Muscle layer of duodenum (tissue), 2 donors: Measurements from ENCODE around the gene TMEM218.

Source experiments
- H3K27ac ChIP-seq: one replicate; pipeline ENCODE4 v1.7.0; 2013; ENCODE audit warnings: mild to moderate bottlenecking, low read length
- H3K27me3 ChIP-seq: one replicate; pipeline ENCODE4 v1.7.0; 2013; ENCODE audit warnings: low read depth, mild to moderate bottlenecking, control low read depth, low read length
- H3K36me3 ChIP-seq, 2 donors: one replicate each; pipeline ENCODE4 v1.7.0; 2013; ENCODE audit warnings: low read length in 2 of 2, control low read depth in 1 of 2, mild to moderate bottlenecking in 1 of 2; ENCODE audit not compliant: insufficient read depth in 2 of 2, control insufficient read depth in 1 of 2
- H3K4me1 ChIP-seq, 2 donors: one replicate each; pipeline ENCODE4 v1.7.0; 2013; ENCODE audit warnings: low read length in 2 of 2, mild to moderate bottlenecking in 2 of 2, control low read depth in 1 of 2, moderate library complexity in 1 of 2; ENCODE audit not compliant: insufficient read depth in 2 of 2, control insufficient read depth in 1 of 2
- H3K4me3 ChIP-seq, 2 donors: one replicate each; pipeline ENCODE4 v1.7.0; 2013; ENCODE audit warnings: low read length in 2 of 2, low read depth in 1 of 2, mild to moderate bottlenecking in 1 of 2
- H3K9me3 ChIP-seq, 2 donors: one replicate each; pipeline ENCODE4 v1.7.0; 2013; ENCODE audit warnings: low read length in 2 of 2, control low read depth in 1 of 2, mild to moderate bottlenecking in 1 of 2; ENCODE audit not compliant: control insufficient read depth in 1 of 2
- donor health status: healthy.

The TMEM218 gene

DNA sequence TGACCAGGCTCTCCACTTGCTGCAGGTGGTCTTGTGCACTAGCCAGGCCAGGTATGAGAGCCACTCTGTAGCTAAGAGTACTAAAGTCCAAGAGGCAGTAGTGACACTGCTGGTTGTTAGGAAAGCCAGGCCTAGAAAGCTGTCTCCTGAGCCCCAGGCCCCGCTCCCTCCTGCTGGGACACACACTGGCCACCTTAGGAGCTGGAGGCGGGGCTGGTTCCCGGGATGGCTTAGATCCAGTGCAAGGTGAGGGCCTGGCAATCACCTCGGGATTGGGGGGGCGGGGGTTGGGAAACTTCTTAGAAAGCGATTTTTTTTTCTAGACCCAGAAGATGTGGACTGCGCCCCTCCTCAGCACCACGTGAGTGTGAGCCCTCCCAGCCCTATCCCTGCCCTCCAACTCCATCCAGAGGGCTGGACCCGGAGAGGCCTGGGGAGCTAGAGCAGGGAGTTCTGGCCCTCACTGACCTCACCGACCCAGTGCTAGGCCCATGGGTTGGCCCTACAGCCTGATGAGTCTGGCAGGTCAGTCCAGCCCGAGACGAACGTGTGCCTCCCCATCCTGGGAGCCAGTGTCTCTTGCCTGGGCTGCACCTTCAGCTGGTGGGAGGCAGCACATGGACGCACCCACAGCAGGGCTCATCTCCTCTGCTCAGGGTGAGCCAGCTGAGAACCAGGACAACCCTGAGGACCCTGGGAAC, 30.2 kb downstream of the TMEM218 start:
- no peaks in the 10 kb centered on the region for H3K27me3 ChIP-seq
- no peaks in the 10 kb centered on the region for H3K36me3 ChIP-seq
- no peaks in the 10 kb centered on the region for H3K4me1 ChIP-seq
- H3K4me3 ChIP-seq, result no peak overlapping the region
- H3K9me3 ChIP-seq, result no peaks in the 10 kb centered on the region
- H3K27ac ChIP-seq, result no peak overlapping the region

DNA sequence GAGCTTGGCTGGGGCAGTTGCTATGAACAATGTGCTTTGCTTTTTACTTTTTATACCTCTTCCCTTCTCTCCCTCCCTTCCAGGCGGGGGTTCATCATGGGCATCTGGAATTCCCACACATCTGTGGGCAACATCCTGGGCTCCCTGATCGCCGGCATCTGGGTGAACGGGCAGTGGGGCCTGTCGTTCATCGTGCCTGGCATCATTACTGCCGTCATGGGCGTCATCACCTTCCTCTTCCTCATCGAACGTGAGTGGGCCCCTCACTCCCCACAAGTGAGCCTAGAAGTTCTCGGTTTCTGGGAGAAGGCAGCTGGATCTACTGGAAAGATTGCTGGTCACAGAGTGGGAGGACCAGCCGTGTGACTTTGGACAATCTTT, 30.9 kb downstream of the TMEM218 start:
- Histone ChIP-seq H3K9me3 (no peaks in the 10 kb centered on the region), H3K27ac (no peak overlapping the region), H3K27me3 (no peaks in the 10 kb centered on the region), H3K4me1 (no peaks in the 10 kb centered on the region), H3K4me3 (no peak overlapping the region), H3K36me3 (no peaks in the 10 kb centered on the region)

DNA sequence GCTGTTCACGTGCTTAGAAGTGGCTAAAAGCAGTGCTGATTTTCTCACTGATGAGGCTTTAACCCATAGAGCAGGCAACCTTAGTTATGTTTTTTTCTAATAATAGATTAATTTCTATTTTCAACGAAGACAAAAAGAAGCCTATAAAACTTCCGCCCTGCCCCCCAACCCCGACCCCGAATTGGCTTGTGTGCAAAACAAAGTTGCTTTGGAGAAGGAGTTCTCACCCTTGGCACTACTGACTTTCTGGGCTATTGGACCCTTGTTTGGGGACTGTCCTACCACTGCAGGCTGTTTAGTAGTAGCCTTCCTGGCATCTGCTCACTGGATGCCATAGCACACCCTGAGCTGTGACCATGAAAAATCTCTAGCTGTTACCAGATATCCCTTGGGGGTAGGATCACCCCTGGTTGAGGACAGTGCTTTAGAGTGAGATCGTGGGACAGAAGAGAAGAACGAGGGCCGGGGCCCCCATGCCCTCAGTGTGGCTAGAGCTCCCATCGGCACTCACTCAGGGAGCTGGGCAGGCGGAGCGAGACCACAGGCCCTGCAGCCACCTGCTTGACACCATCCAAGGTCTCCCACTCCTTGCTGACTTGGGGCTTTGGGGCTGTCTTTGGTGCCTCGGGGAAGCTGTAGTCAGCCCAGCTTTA, 31.4 kb downstream of the TMEM218 start:
- H3K4me1 ChIP-seq, result no peaks in the 10 kb centered on the region
- no peak overlapping the region for H3K27ac ChIP-seq
- H3K27me3 ChIP-seq, result no peaks in the 10 kb centered on the region
- H3K9me3 ChIP-seq, result no peaks in the 10 kb centered on the region
- no peak overlapping the region for H3K4me3 ChIP-seq
- H3K36me3 ChIP-seq, result no peaks in the 10 kb centered on the region

DNA sequence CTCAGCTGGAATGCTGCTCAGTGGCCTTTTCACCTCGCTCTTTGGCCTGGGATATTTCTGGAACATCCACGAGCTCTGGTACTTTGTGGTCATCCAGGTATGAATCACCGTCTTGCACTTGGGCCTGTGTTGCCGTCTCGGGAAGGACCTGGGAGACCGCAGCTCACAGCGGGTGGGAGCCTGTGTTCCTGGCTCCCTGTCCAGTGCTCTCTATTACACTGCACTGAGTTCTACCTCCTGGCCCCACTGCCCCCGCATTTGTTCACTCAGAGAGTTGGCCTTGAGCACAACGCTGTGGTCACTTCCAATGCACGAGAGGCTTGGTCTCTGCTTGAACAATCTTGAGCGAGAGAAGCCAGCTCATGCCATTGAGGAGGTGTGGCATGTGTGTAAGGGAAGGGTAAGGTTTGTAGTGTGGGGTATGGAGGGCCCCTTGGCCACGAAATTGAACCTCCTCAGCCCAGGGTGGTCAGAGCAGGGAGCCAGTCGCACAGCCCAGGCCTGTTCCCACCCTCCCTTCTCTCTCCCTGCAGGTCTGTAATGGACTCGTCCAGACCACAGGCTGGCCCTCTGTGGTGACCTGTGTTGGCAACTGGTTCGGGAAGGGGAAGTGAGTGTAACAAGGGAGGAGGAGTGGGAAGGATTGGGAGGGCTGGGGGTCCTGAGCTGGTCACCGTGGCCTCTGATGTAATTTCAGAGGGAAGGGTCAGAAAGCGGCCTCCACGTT, 32.1 kb downstream of the TMEM218 start:
- Histone ChIP-seq H3K9me3 (no peaks in the 10 kb centered on the region), H3K27me3 (no peaks in the 10 kb centered on the region), H3K4me3 (no peak overlapping the region), H3K4me1 (no peaks in the 10 kb centered on the region), H3K36me3 (no peaks in the 10 kb centered on the region), H3K27ac (no peak overlapping the region)

DNA sequence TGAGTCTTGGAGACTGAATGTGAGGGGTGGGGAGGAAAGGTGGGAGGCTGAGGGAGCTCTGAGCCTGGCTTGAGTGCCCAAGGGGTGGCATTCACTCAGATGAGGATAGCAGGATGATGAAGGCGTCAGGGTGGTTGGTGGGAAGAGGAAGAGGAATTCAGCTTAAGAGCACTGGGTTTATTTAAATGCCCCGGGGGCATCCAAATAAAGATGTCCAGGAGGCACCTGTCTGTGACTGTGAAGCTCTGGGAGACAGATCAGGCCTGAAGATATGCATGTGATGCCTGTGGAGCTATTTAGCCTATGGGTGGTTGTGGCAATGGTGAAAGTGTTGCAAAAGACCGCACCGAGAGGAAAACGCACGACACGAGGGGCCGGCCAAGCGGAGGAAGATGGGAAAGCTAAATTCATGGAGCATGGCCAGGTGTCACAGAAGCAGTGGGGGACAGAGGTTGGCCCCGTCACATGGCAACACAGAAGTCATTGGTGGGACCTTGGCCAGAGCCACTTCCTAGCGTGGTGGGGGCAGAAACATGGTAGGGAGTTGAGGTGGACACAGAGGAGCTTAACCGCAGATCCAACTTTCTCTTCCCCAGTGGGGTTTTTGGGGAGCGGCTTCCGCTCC, 32.8 kb downstream of the TMEM218 start:
- Histone ChIP-seq H3K27ac (no peak overlapping the region), H3K4me1 (no peaks in the 10 kb centered on the region), H3K36me3 (no peaks in the 10 kb centered on the region), H3K9me3 (no peaks in the 10 kb centered on the region), H3K4me3 (no peak overlapping the region), H3K27me3 (no peaks in the 10 kb centered on the region)

DNA sequence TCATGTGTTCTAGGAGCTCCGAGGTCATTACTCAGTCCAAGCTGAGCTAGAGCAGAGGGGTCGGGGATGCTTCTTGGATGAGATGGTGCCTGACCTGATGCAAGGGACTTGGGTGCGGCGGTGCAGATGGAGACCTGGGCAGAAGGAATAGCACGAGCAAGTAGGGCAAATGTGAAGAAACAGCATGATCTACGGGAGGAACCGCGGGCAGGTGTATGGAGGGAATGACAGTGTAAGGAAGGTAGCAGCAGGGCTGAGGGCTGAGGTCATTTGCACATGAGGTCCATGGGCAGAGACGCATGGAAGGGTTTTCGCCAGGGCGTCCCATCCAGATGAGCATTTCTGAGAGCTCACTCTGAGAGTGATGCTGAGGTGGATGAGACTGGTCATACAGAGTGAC, 33.4 kb downstream of the TMEM218 start:
- no peaks in the 10 kb centered on the region for H3K27me3 ChIP-seq
- no peaks in the 10 kb centered on the region for H3K4me1 ChIP-seq
- no peak overlapping the region for H3K4me3 ChIP-seq
- no peak overlapping the region for H3K27ac ChIP-seq
- no peaks in the 10 kb centered on the region for H3K9me3 ChIP-seq
- no peaks in the 10 kb centered on the region for H3K36me3 ChIP-seq

DNA sequence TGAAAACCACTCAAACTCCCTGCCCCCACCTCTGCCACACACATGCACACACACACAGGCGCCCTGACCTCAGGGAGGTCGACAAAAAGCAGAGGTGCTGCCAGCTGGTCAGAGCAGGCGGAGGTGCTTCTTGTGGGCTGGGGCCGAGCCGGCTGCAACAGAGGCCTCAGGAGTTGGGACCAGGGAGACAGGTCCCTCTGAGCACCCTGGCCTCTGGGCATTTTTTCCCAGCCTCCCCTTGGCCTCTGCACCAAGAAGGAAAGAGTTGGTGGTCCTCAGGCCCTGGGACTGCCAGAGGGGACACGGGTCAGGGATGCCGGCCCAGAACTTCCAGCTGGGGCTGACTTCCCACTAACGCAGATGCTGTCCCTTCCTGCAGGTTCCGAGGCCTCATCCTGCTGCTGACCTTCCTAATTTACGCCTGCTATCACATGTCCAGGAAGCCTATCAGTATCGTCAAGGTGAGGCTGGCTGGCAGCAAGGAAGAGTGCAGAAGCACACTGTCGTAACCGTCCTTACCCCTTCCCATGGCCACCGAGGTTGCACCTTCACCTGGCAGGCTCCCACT, 35.0 kb downstream of the TMEM218 start:
- Histone ChIP-seq H3K36me3 (no peaks in the 10 kb centered on the region), H3K27ac (no peak overlapping the region), H3K4me3 (no peak overlapping the region), H3K27me3 (no peaks in the 10 kb centered on the region), H3K9me3 (no peaks in the 10 kb centered on the region), H3K4me1 (peaks cover 0 to under 1% of the 10 kb centered on the region in 2 donors)

DNA sequence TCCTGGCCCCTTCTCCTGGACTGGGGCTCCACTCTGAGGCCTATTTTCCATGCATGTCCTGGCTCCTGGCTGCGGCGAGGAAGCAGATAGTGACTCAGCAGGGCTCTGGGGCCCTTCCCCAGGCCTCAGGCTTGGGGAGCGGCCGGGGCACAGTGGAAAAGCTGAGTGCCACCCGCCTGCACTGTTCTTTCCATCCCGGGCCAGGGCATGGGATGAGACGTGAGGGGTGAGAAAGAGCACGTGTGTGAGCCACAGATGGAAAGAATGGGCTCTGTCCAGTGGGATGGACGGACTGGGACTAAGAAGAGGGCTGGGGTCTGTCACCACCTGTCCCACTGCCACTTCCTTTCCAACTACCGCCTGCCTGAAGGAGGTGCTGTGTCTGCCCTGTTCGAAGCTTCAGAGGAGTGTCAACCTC, 35.5 kb downstream of the TMEM218 start:
- H3K9me3 ChIP-seq, result no peaks in the 10 kb centered on the region
- no peak overlapping the region for H3K27ac ChIP-seq
- peaks cover 0 to 5% of the 10 kb centered on the region in 2 donors for H3K4me1 ChIP-seq
- H3K4me3 ChIP-seq, result no peak overlapping the region
- H3K27me3 ChIP-seq, result no peaks in the 10 kb centered on the region
- no peaks in the 10 kb centered on the region for H3K36me3 ChIP-seq

DNA sequence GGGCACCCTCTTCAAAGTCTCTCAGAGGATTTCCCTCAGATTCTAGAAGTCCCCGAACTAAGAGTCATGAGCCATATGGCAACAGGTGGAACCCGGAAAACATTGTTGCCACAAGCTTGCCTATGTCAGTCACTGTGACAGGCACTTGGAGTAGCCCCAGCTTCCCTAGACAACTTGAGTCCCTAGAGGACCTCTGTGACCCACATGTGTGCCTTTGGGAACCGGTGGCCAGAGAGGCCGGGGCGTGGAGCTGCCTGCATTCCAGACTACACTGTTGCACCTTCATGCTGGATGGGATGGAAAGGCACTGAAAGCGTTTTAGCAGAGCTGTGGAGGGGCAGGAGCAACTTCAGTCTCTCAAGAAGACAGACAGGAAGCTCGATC, 36.2 kb downstream of the TMEM218 start:
- Histone ChIP-seq H3K4me1 (peaks cover 0 to 10% of the 10 kb centered on the region in 2 donors), H3K27ac (no peak overlapping the region)

DNA sequence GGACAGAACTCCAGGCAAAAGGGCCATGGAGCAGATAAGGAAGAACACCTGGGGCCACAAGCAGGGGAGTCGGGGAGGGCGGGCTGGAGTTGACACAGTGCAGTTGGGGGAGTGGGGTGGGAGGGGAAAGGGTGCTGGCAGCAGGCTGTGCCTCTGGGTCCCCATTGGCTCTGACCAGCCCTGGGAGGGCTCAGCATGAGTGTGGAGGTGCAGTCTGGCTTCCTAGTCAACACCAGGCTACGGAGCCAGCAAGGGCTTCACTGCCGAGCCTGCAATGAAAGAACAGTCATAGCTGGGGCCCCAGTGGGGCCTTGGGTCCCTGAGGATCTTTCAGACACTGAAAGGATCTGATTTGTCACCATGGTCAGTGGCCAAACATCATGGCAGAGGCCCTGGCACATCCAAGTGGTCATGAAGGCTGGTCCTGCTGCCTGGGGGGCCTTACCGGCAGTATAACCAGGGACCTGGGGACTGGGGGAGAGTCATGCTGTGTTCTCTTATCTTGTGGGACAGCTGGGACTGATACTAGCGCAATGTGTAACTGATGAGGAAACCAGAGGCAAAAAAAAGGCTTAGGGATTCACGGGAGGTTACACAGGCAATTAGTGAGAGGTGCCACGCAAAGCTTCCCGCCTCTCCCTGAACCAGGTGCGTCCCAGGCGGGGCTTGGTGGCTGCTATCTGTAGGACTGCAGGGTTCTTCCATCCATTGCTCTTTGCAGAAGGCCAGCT, 36.8 kb downstream of the TMEM218 start:
- H3K4me3 ChIP-seq, result no peak overlapping the region
- no peaks in the 10 kb centered on the region for H3K36me3 ChIP-seq
- H3K9me3 ChIP-seq, result no peaks in the 10 kb centered on the region
- H3K4me1 ChIP-seq, result peaks cover 0 to 13% of the 10 kb centered on the region in 2 donors
- H3K27me3 ChIP-seq, result no peaks in the 10 kb centered on the region
- no peak overlapping the region for H3K27ac ChIP-seq

More for the DNA sequence above, 36.2 kb downstream of the TMEM218 start:
- H3K36me3 ChIP-seq, result no peaks in the 10 kb centered on the region
- H3K9me3 ChIP-seq, result no peaks in the 10 kb centered on the region
- no peak overlapping the region for H3K4me3 ChIP-seq
- no peaks in the 10 kb centered on the region for H3K27me3 ChIP-seq
